ENCODE results near the gene ZNF514. TPM values are rescaled to one million over a fixed set of nuclear protein-coding genes. Genes with fewer than 3 reads are reported as not detected.

The ZNF514 gene
- total RNA-seq, 1 donor from 2014 or later = 19.8 TPM

- peaks cover 21% of the 10 kb centered on the region for H3K9me3 ChIP-seq
Measured at GRCh38 chr2:95138702-95139101, 20.9 kb downstream of the ZNF514 start.

DNA sequence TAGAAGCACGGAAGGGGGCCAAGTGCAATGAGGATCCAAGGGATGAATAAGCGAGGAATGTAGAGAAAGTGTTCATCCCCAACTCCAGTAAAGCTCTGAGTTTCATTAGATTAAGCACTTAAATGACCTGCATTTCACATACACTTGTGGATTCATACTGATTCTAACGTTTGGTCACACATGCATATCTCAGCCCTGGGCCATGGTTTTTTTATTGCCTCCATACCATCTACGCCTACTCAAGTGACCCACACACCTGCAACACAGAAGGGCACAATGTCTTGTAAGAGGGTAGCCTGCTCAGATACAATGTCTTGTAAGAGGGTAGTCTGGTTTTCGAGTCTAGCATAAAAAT, 37.5 kb downstream of the ZNF514 start:
- Histone ChIP-seq H3K4me3 (peak overlapping the region; percentile 99), H3K9me3 (no peaks in the 10 kb centered on the region), H3K27ac (peak overlapping the region; percentile 99), H3K4me1 (peaks cover 34% of the 10 kb centered on the region), H3K27me3 (no peaks in the 10 kb centered on the region), H3K36me3 (peaks cover 7% of the 10 kb centered on the region)
- ATAC-seq = no peak
- no peak for TF ChIP-seq CTCF (IDR thresholded peaks at IDR 0.05)
- DNase-seq = no peak
- intact Hi-C loops (cut with DNase I) = no loop called here

More at GRCh38 chr2:95138702-95139101, 20.9 kb downstream of the ZNF514 start:
- ATAC-seq (no peak), DNase-seq (no peak)
- Histone ChIP-seq H3K27ac (no peak overlapping the region), H3K36me3 (no peaks in the 10 kb centered on the region), H3K4me3 (no peak overlapping the region), H3K27me3 (no peaks in the 10 kb centered on the region), H3K4me1 (no peaks in the 10 kb centered on the region)
- intact Hi-C loops (cut with DNase I) = no loop called here
- TF ChIP-seq CTCF (IDR thresholded peaks at IDR 0.05) = no peak

- DNase-seq (peak; percentile 95), ATAC-seq (peak; percentile 99)
- H3K27ac ChIP-seq = peak within 1 kb of the TSS; percentile 99
- H3K9me3 ChIP-seq = no peaks in the 10 kb centered on the region
- no peak for TF ChIP-seq CTCF (IDR thresholded peaks at IDR 0.05)
- no peaks in the 10 kb centered on the region for H3K27me3 ChIP-seq
- peak within 1 kb of the TSS; percentile 99 for H3K4me3 ChIP-seq
- peaks cover 34% of the 10 kb centered on the region for H3K4me1 ChIP-seq
- H3K36me3 ChIP-seq = peaks cover 11% of the 10 kb centered on the region
- intact Hi-C loops (cut with DNase I) = no loop called here
Measured at GRCh38 chr2:95121407-95122196, 38.0 kb downstream of the ZNF514 start, which contains the start of gene MRPS5. Gene MRPS5, minus strand, starts transcription at chr2:95121808. Its CDS starts 17 bp downstream, at chr2:95121791.

DNA sequence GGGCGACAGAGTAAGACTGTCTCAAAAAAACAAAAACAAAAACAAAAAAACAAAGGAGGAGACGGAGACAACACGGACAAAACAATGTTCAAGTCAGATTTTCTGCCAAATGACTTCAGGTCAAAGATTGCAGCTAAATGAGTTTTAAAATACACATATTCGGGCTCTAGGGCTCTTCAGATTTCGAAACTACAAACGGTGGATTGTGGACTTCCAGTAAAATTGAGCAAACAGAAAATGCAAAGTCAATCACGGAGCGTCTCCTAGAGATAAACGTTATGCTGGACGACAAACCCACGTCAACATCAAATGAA, 38.6 kb downstream of the ZNF514 start:
- intact Hi-C loops (cut with DNase I) = no loop called here
- Histone ChIP-seq H3K36me3 (peaks cover 12% of the 10 kb centered on the region), H3K27me3 (no peaks in the 10 kb centered on the region), H3K27ac (peak overlapping the region; percentile 99), H3K4me3 (peak overlapping the region; percentile 99), H3K4me1 (peaks cover 34% of the 10 kb centered on the region), H3K9me3 (no peaks in the 10 kb centered on the region)
- ATAC-seq (peak; percentile 12), DNase-seq (no peak)
- no peak for TF ChIP-seq CTCF (IDR thresholded peaks at IDR 0.05)

GRCh38 chr2:95115418-95115817, 44.2 kb downstream of the ZNF514 start:
- DNase-seq = peak; percentile 77
- Histone ChIP-seq H3K36me3 (peaks cover 56% of the 10 kb centered on the region), H3K27me3 (no peaks in the 10 kb centered on the region), H3K4me3 (no peak overlapping the region), H3K27ac (no peak overlapping the region), H3K4me1 (peaks cover 25% of the 10 kb centered on the region), H3K9me3 (no peaks in the 10 kb centered on the region)
- peak; percentile 75 for TF ChIP-seq CTCF (IDR thresholded peaks at IDR 0.05)
- peak; percentile 98 for ATAC-seq
- intact Hi-C loops (cut with DNase I) = no loop called here

Data from upper lobe of right lung (tissue), 1 donor.